ENCODE data around the gene LRRC42.

DNA sequence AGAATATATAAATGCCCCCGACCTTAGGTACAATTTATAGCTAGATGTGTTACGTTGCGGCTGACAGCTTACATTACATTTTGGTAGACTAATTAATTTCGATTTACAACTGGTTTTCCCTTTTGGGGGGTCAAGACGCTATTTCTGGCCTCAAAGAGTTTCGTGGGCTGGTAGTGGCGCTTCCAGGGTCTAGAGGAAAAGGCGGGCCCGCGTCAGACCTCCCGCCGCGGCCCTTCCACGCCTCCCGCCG is 1.0 kb upstream of the LRRC42 start:
- TF ChIP-seq, protein P1, sequence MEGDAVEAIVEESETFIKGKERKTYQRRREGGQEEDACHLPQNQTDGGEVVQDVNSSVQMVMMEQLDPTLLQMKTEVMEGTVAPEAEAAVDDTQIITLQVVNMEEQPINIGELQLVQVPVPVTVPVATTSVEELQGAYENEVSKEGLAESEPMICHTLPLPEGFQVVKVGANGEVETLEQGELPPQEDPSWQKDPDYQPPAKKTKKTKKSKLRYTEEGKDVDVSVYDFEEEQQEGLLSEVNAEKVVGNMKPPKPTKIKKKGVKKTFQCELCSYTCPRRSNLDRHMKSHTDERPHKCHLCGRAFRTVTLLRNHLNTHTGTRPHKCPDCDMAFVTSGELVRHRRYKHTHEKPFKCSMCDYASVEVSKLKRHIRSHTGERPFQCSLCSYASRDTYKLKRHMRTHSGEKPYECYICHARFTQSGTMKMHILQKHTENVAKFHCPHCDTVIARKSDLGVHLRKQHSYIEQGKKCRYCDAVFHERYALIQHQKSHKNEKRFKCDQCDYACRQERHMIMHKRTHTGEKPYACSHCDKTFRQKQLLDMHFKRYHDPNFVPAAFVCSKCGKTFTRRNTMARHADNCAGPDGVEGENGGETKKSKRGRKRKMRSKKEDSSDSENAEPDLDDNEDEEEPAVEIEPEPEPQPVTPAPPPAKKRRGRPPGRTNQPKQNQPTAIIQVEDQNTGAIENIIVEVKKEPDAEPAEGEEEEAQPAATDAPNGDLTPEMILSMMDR (IDR thresholded peaks at IDR 0.05) = no peak
- no peak for TF ChIP-seq EP300 (IDR thresholded peaks at IDR 0.05)

Measured in ovary (tissue), 3 donors.